Caco-2 (cell line): ENCODE data around the gene PCSK5. TPM values are rescaled to one million over a fixed set of nuclear protein-coding genes. Genes with fewer than 3 reads are reported as not detected.

Experiments used
- BruUV-seq: library from RNA; stranded (reverse); fragments of 400-500 nt; replicated peaks from 2 replicates; lab custom pipeline; 2021; lab: Mats Ljungman, UMichigan
- CTCF ChIA-PET: fragments of 300-600 bp; sonication (Branson Sonifier 250); formaldehyde crosslinking; loops from one replicate; lab custom pipeline; 2022; ENCODE audit warnings: antibody characterized with exemption; lab: Charles Lee
- POLR2A ChIA-PET: fragments of 300-600 bp; sonication (Branson Sonifier 250); formaldehyde crosslinking; loops from one replicate; lab custom pipeline; 2022; ENCODE audit warnings: antibody characterized with exemption; lab: Charles Lee
- DNase-seq, 2 experiments: peaks; one replicate each; pipeline versions ENCODE4 v3.0.0 to v3.0.0-alpha.2; 2020 to 2022
- H3K27me3 ChIP-seq: replicated peaks from 2 replicates; pipeline ENCODE4 v1.6.0; 2011; ENCODE audit warnings: low read length; ENCODE audit not compliant: control insufficient read depth, insufficient read depth
- H3K36me3 ChIP-seq: 2 replicates; pipeline ENCODE4 v1.5.1; 2011; ENCODE audit warnings: low read length; ENCODE audit not compliant: control insufficient read depth, insufficient read depth
- H3K4me1 ChIP-seq: fragments of 250-450 bp; sonication (Bioruptor Pico); 2 replicates; pipeline ENCODE4 v1.5.1; 2020; ENCODE audit warnings: mild to moderate bottlenecking
- H3K4me3 ChIP-seq: 2 replicates; pipeline ENCODE4 v1.5.1; 2011; ENCODE audit warnings: low read depth, mild to moderate bottlenecking, control low read depth, low read length
- H3K9me3 ChIP-seq: fragments of 250-450 bp; sonication (Bioruptor Pico); 2 replicates; pipeline ENCODE4 v1.5.1; 2020; ENCODE audit warnings: mild to moderate bottlenecking, moderate library complexity
- H3K27ac Mint-ChIP-seq: one replicate; pipeline ENCODE4 v1.8.0; 2022; ENCODE audit warnings: mixed read lengths; ENCODE audit not compliant: unreplicated experiment
- H3K27me3 Mint-ChIP-seq: one replicate; pipeline ENCODE4 v1.8.0; 2022; ENCODE audit warnings: mixed read lengths; ENCODE audit not compliant: insufficient read depth, unreplicated experiment
- H3K36me3 Mint-ChIP-seq: one replicate; pipeline ENCODE4 v1.8.0; 2022; ENCODE audit warnings: mild to moderate bottlenecking, mixed read lengths; ENCODE audit not compliant: insufficient read depth, unreplicated experiment
- H3K4me1 Mint-ChIP-seq: one replicate; pipeline ENCODE4 v1.8.0; 2022; ENCODE audit warnings: low read depth, mixed read lengths; ENCODE audit not compliant: unreplicated experiment
- H3K4me3 Mint-ChIP-seq: one replicate; pipeline ENCODE4 v1.8.0; 2022; ENCODE audit warnings: mild to moderate bottlenecking, moderate library complexity, mixed read lengths; ENCODE audit not compliant: unreplicated experiment
- H3K9me3 Mint-ChIP-seq: one replicate; pipeline ENCODE4 v1.8.0; 2022; ENCODE audit warnings: mixed read lengths; ENCODE audit not compliant: unreplicated experiment
- CTCF ChIP-seq, 2 experiments: fragments of 200-600 bp in 1 of 2; IDR thresholded peaks; 1 replicate in 1 of 2; 2 replicates in 1 of 2; pipeline versions ENCODE4 v1.5.1 to v1.8.0; 2011 to 2022; ENCODE audit warnings: antibody characterized with exemption in 1 of 2, control low read depth in 1 of 2, inconsistent platforms in 1 of 2, low read depth in 1 of 2, low read length in 1 of 2, mild to moderate bottlenecking in 1 of 2, moderate library complexity in 1 of 2; ENCODE audit not compliant: insufficient read depth in 1 of 2, severe bottlenecking in 1 of 2, unreplicated experiment in 1 of 2
- intact Hi-C: fragments of 100-400 bp; cut with micrococcal nuclease; formaldehyde crosslinking; loops from one replicate; pipeline ENCODE4 v1.10.0; 2022; ENCODE audit not compliant: unreplicated experiment
- total RNA-seq: library from RNA; stranded (reverse); gene quantifications from 2 replicates; pipeline ENCODE4 v1.2.3, GENCODE V29; 2022

Gene PCSK5
- total RNA-seq, 1 experiment from 2014 or later, result 10.9 TPM

DNA sequence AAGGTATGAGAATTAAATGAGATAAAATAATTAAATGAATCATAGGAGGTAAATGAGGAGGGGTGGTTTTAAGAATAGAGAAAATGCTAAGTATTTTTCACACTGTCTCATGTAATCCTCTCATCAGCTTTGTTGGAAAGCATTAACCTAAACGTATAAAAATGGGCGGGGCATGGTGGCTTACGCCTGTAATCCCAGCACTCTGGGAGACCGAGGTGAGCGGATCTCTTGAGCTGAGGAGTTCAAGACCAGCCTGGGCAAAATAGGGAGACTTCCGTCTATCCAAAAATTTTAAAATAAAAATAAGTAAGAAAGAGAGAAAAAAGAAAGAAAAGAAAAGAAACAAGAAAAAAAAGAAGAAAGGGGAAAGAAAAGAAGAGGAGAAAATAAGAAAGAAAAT is 505.7 kb downstream of the PCSK5 start:
- TF ChIP-seq CTCF (IDR thresholded peaks at IDR 0.05; ENCODE audit: insufficient read depth in 1 of 2, low read depth in 1 of 2, low read length in 1 of 2, severe bottlenecking in 1 of 2, unreplicated experiment in 1 of 2), result no peak
- Histone ChIP-seq H3K4me1 (no peaks in the 10 kb centered on the region), H3K4me3 (no peak overlapping the region), H3K9me3 (no peaks in the 10 kb centered on the region), H3K27me3 (no peaks in the 10 kb centered on the region), H3K36me3 (no peaks in the 10 kb centered on the region)
- Mint-ChIP-seq H3K27me3 (no peaks in the 10 kb centered on the region), H3K9me3 (no peaks in the 10 kb centered on the region), H3K36me3 (peaks cover 7% of the 10 kb centered on the region), H3K4me3 (no peak overlapping the region), H3K27ac (no peak overlapping the region), H3K4me1 (no peaks in the 10 kb centered on the region)
- ChIA-PET CTCF (no interaction called here), POLR2A (no interaction called here)
- intact Hi-C loops, result no loop called here
- no TSS peak for BruUV-seq
- DNase-seq, result no peak

GRCh38 chr9:76396597-76396996 is 506.1 kb downstream of the PCSK5 start:
- no TSS peak for BruUV-seq
- no peak overlapping the region for H3K4me3 Mint-ChIP-seq
- no peak overlapping the region for H3K27ac Mint-ChIP-seq
- POLR2A ChIA-PET, result no interaction called here
- H3K27me3 Mint-ChIP-seq, result no peaks in the 10 kb centered on the region
- CTCF ChIA-PET, result no interaction called here
- intact Hi-C loops, result no loop called here
- Histone ChIP-seq H3K9me3 (no peaks in the 10 kb centered on the region), H3K36me3 (no peaks in the 10 kb centered on the region), H3K4me3 (no peak overlapping the region), H3K27me3 (no peaks in the 10 kb centered on the region), H3K4me1 (no peaks in the 10 kb centered on the region)
- peaks cover 7% of the 10 kb centered on the region for H3K36me3 Mint-ChIP-seq
- H3K4me1 Mint-ChIP-seq, result no peaks in the 10 kb centered on the region
- no peak for TF ChIP-seq CTCF (IDR thresholded peaks at IDR 0.05; ENCODE audit: insufficient read depth in 1 of 2, low read depth in 1 of 2, low read length in 1 of 2, severe bottlenecking in 1 of 2, unreplicated experiment in 1 of 2)
- no peak for DNase-seq
- H3K9me3 Mint-ChIP-seq, result no peaks in the 10 kb centered on the region

DNA sequence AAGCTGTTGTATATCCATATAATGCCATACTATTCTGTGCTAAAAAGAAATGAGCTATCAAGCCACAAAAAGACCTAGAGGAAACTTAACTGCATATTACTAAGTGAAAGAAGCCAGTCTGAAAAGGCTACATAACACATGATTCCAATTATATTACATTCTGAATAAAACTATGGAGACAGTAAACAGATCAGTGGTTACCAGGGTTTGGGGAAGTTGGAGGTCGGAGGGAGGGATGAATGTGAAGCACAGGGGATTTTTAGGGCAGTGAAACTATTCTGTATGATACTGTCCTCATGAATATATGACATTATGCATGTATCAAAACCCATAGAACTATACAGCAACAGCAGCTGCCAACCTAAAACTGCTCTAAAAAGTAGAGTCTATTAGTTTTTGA is 509.4 kb downstream of the PCSK5 start:
- Mint-ChIP-seq H3K27me3 (no peaks in the 10 kb centered on the region), H3K4me1 (no peaks in the 10 kb centered on the region), H3K27ac (no peak overlapping the region), H3K36me3 (peaks cover 2% of the 10 kb centered on the region), H3K9me3 (no peaks in the 10 kb centered on the region), H3K4me3 (no peak overlapping the region)
- Histone ChIP-seq H3K4me1 (no peaks in the 10 kb centered on the region), H3K36me3 (no peaks in the 10 kb centered on the region), H3K9me3 (no peaks in the 10 kb centered on the region), H3K4me3 (no peak overlapping the region), H3K27me3 (no peaks in the 10 kb centered on the region)
- no peak for DNase-seq
- ChIA-PET POLR2A (no interaction called here), CTCF (no interaction called here)
- no TSS peak for BruUV-seq
- intact Hi-C loops, result loop anchor here (5.0 kb wide), 1 partner anchor 302 kb away; no protein-coding TSS in a partner anchor
- no peak for TF ChIP-seq CTCF (IDR thresholded peaks at IDR 0.05; ENCODE audit: insufficient read depth in 1 of 2, low read depth in 1 of 2, low read length in 1 of 2, severe bottlenecking in 1 of 2, unreplicated experiment in 1 of 2)
